NB4 (cell line): Measurements from ENCODE around the gene SMYD3.

Source experiments
- CTCF ChIP-seq: IDR thresholded peaks from one replicate; pipeline ENCODE4 v1.5.1; 2012; ENCODE audit warnings: low read depth, low read length
- MYC ChIP-seq: IDR thresholded peaks from 2 replicates; pipeline ENCODE4 v1.6.1; 2011; ENCODE audit warnings: low read depth, low read length
- POLR2A ChIP-seq: IDR thresholded peaks from 2 replicates; pipeline ENCODE4 v1.6.1; 2011; ENCODE audit warnings: mild to moderate bottlenecking; ENCODE audit not compliant: insufficient read length; ENCODE audit errors: extremely low read depth

GRCh38 chr1:245948786-245949185 is 558.3 kb downstream of the SMYD3 start:
- TF ChIP-seq CTCF (no peak), MYC (no peak), POLR2A (no peak)
